Endothelial cell of umbilical vein (primary cell): ENCODE results near the gene DOCK1. TPM values are rescaled to one million over a fixed set of nuclear protein-coding genes. Genes with fewer than 3 reads are reported as not detected.

Experiments
- BruUV-seq: library from RNA; stranded (reverse); fragments of 400-500 nt; replicated peaks from 2 replicates; lab custom pipeline; 2021; lab: Mats Ljungman, UMichigan
- CTCF ChIA-PET: fragments of 300-600, 350-600 bp; sonication (Branson Sonifier 250); formaldehyde crosslinking; loops from one replicate; lab custom pipeline; 2021; ENCODE audit warnings: antibody characterized with exemption, inconsistent platforms; lab: Charles Lee
- POLR2A ChIA-PET: fragments of 300-600, 350-600 bp; sonication (Branson Sonifier 250); formaldehyde crosslinking; loops from one replicate; lab custom pipeline; 2021; ENCODE audit warnings: antibody characterized with exemption, inconsistent platforms; lab: Charles Lee
- DNase-seq: peaks from one replicate; pipeline ENCODE4 v3.0.0-alpha.2; 2011; ENCODE audit warnings: low read depth, low spot score
- FAIRE-seq: peaks from 2 replicates; lab custom pipeline; 2011; peaks lifted over from hg19 to GRCh38; lab: Jason Lieb, UNC
- H2AFZ ChIP-seq: 2 replicates; pipeline ENCODE4 v1.6.0; 2012; ENCODE audit warnings: low read depth, low read length, control low read depth, inconsistent platforms
- H3K27ac ChIP-seq: 2 replicates; pipeline ENCODE4 v1.5.1; 2011; ENCODE audit warnings: low read depth, mild to moderate bottlenecking, control low read depth, low read length, moderate library complexity; ENCODE audit not compliant: insufficient read depth
- H3K27me3 ChIP-seq, 2 experiments: 2 replicates each; pipeline versions ENCODE4 v1.6.0 to v1.6.1; 2011; ENCODE audit warnings: low read length in 2 of 2, mixed read lengths in 1 of 2; ENCODE audit not compliant: control insufficient read depth in 2 of 2, insufficient read depth in 2 of 2
- H3K36me3 ChIP-seq, 2 experiments: 2 replicates in 1 of 2; 3 replicates in 1 of 2; pipeline ENCODE4 v1.5.1; 2011; ENCODE audit warnings: low read length in 2 of 2, mild to moderate bottlenecking in 1 of 2, moderate library complexity in 1 of 2; ENCODE audit not compliant: control insufficient read depth in 2 of 2, insufficient read depth in 2 of 2; ENCODE audit errors: extremely low read depth in 1 of 2
- H3K4me1 ChIP-seq: 3 replicates; pipeline ENCODE4 v1.5.1; 2011; ENCODE audit warnings: mild to moderate bottlenecking, low read length; ENCODE audit not compliant: control insufficient read depth, insufficient read depth; ENCODE audit errors: extremely low read depth
- H3K4me2 ChIP-seq: 2 replicates; pipeline ENCODE4 v1.6.1; 2011; ENCODE audit warnings: low read length, control low read depth, mixed read lengths; ENCODE audit not compliant: insufficient read depth
- H3K4me3 ChIP-seq, 3 experiments: fragments of 200-600 bp in 1 of 3; sonication (generic), shearing (Covaris generic) in 1 of 3; replicated peaks in 1 of 3; 2 replicates each; pipeline ENCODE4 v1.5.1; 2011 to 2016; ENCODE audit warnings: control low read depth in 3 of 3, low read length in 3 of 3, mild to moderate bottlenecking in 2 of 3, inconsistent platforms in 1 of 3, low read depth in 1 of 3, moderate library complexity in 1 of 3; ENCODE audit not compliant: insufficient read depth in 1 of 3
- H3K79me2 ChIP-seq: 2 replicates; pipeline ENCODE4 v1.6.0; 2012; ENCODE audit warnings: low read length, inconsistent platforms; ENCODE audit not compliant: control insufficient read depth, insufficient read depth
- H3K9ac ChIP-seq: replicated peaks from 2 replicates; pipeline ENCODE3; 2011; ENCODE audit warnings: low read length, control low read depth; ENCODE audit not compliant: insufficient read depth; ENCODE audit errors: extremely low read depth
- H3K9me1 ChIP-seq: replicated peaks from 3 replicates; pipeline ENCODE4 v1.6.0; 2011; ENCODE audit warnings: mild to moderate bottlenecking, low read length; ENCODE audit not compliant: control insufficient read depth, insufficient read depth; ENCODE audit errors: extremely low read depth
- H3K9me3 ChIP-seq: replicated peaks from 2 replicates; pipeline ENCODE4 v1.5.1; 2012; ENCODE audit warnings: low read length, inconsistent platforms; ENCODE audit not compliant: control insufficient read depth, insufficient read depth
- H4K20me1 ChIP-seq: replicated peaks from 2 replicates; pipeline ENCODE3; 2011; ENCODE audit warnings: mild to moderate bottlenecking, low read length; ENCODE audit not compliant: control insufficient read depth, insufficient read depth; ENCODE audit errors: extremely low read depth
- CTCF ChIP-seq, 2 donors: IDR thresholded peaks; 1 replicate in 1 of 2; 2 replicates in 1 of 2; pipeline ENCODE4 v1.5.1; 2011; ENCODE audit warnings: low read length in 2 of 2, mild to moderate bottlenecking in 2 of 2, moderate library complexity in 2 of 2, control low read depth in 1 of 2, inconsistent platforms in 1 of 2, low read depth in 1 of 2; ENCODE audit not compliant: insufficient read depth in 1 of 2; ENCODE audit errors: extremely low read depth in 1 of 2
- EZH2 ChIP-seq: IDR thresholded peaks from 2 replicates; pipeline ENCODE4 v1.6.1; 2012; ENCODE audit warnings: borderline replicate concordance, low read depth, mild to moderate bottlenecking, moderate library complexity, low read length, inconsistent platforms; ENCODE audit not compliant: severe bottlenecking
- FOS ChIP-seq: IDR thresholded peaks from 2 replicates; pipeline ENCODE4 v1.6.1; 2011; ENCODE audit warnings: mild to moderate bottlenecking, low read length, moderate library complexity, borderline replicate concordance; ENCODE audit not compliant: insufficient read depth
- GATA2 ChIP-seq: IDR thresholded peaks from 2 replicates; pipeline ENCODE4 v1.7.0; 2011; ENCODE audit warnings: low read depth, mild to moderate bottlenecking, moderate library complexity, mixed read lengths, low read length; ENCODE audit not compliant: insufficient read length, insufficient read depth
- JUN ChIP-seq: IDR thresholded peaks from 2 replicates; pipeline ENCODE4 v1.6.1; 2011; ENCODE audit warnings: borderline replicate concordance, low read depth; ENCODE audit not compliant: insufficient read length, insufficient read depth
- MAX ChIP-seq: IDR thresholded peaks from 2 replicates; pipeline ENCODE4 v1.6.1; 2011; ENCODE audit not compliant: insufficient read depth, insufficient read length
- MYC ChIP-seq: IDR thresholded peaks from one replicate; pipeline ENCODE4 v1.6.1; 2011; ENCODE audit warnings: mild to moderate bottlenecking, low read depth, low read length
- POLR2A ChIP-seq: IDR thresholded peaks from 2 replicates; pipeline ENCODE4 v1.6.1; 2012; ENCODE audit warnings: low read depth, mild to moderate bottlenecking, control low read depth, low read length
- POLR2AphosphoS5 ChIP-seq: IDR thresholded peaks from 2 replicates; pipeline ENCODE4 v1.6.1; 2012; ENCODE audit warnings: low read depth, mild to moderate bottlenecking, control low read depth, low read length, moderate library complexity; ENCODE audit not compliant: insufficient read depth
- dilution Hi-C: fragments of 300-500 bp; cut with MboI; formaldehyde crosslinking; loops from one replicate; pipeline ENCODE4 v1.15.0; 2019; ENCODE audit warnings: low sequenced_read_pairs; ENCODE audit not compliant: extremely low pct_ligation_motif_present
- intact Hi-C: fragments of 100-400 bp; cut with micrococcal nuclease; formaldehyde crosslinking; loops from one replicate; pipeline ENCODE4 v1.10.0; 2022
- polyA plus RNA-seq, 4 experiments: library from polyadenylated mRNA; depleted of rRNA in 3 of 4; stranded (reverse) in 3 of 4; unstranded in 1 of 4; fragments of >200 nt; gene quantifications; 2 replicates each; pipeline versions ENCODE4 v1.2.1 to v1.2.3, GENCODE V29; 2011 to 2012; ENCODE audit warnings: missing spikeins in 1 of 4
- total RNA-seq: library from RNA; stranded (reverse); gene quantifications from 2 replicates; pipeline ENCODE4 v1.2.3, GENCODE V29; 2021

The DOCK1 gene
- total and polyA plus RNA-seq, 2 donors (not counting 3 experiments of a cell fraction or from before 2014, with no cell fraction given): 22.5 to 83.1 TPM

GRCh38 chr10:127006453-127006852, 101.2 kb downstream of the DOCK1 start:
- Histone ChIP-seq H3K36me3 (peaks cover 0 to 19% of the 10 kb centered on the region in 2 experiments), H3K9me3 (no peaks in the 10 kb centered on the region), H3K9me1 (no peaks in the 10 kb centered on the region), H3K4me1 (no peaks in the 10 kb centered on the region), H3K4me2 (no peak overlapping the region), H3K79me2 (no peaks in the 10 kb centered on the region), H3K27ac (no peak overlapping the region), H3K9ac (no peak overlapping the region), H4K20me1 (no peaks in the 10 kb centered on the region), H3K4me3 (no peak overlapping the region), H3K27me3 (no peaks in the 10 kb centered on the region), H2AFZ (no peak overlapping the region)
- CTCF ChIA-PET: no interaction called here
- dilution Hi-C loops (no loop called here), intact Hi-C loops (no loop called here)
- DNase-seq (no peak), FAIRE-seq (no peak)
- TF ChIP-seq MYC: no peak
- TF ChIP-seq CTCF (IDR thresholded peaks at IDR 0.05; ENCODE audit: extremely low read depth in 1 of 2, insufficient read depth in 1 of 2, low read depth in 1 of 2, low read length in 2 of 2): no peak
- TF ChIP-seq GATA2: no peak
- no peak for TF ChIP-seq POLR2A
- TF ChIP-seq JUN: no peak
- no peak for TF ChIP-seq FOS
- no peak for TF ChIP-seq POLR2AphosphoS5
- no peak for TF ChIP-seq EZH2
- TF ChIP-seq MAX: no peak
- POLR2A ChIA-PET: no interaction called here
- BruUV-seq: no TSS peak
